ENCODE results near the gene TUFM.
A peak's percentile ranks its signal among the peaks of the same experiment; 100 is the strongest.
"Not testable (repeated sequence)": the region's sequence is repeated elsewhere in the genome, so short reads cannot be mapped to it uniquely, and the experiment has no call there.

TUFM gene

DNA sequence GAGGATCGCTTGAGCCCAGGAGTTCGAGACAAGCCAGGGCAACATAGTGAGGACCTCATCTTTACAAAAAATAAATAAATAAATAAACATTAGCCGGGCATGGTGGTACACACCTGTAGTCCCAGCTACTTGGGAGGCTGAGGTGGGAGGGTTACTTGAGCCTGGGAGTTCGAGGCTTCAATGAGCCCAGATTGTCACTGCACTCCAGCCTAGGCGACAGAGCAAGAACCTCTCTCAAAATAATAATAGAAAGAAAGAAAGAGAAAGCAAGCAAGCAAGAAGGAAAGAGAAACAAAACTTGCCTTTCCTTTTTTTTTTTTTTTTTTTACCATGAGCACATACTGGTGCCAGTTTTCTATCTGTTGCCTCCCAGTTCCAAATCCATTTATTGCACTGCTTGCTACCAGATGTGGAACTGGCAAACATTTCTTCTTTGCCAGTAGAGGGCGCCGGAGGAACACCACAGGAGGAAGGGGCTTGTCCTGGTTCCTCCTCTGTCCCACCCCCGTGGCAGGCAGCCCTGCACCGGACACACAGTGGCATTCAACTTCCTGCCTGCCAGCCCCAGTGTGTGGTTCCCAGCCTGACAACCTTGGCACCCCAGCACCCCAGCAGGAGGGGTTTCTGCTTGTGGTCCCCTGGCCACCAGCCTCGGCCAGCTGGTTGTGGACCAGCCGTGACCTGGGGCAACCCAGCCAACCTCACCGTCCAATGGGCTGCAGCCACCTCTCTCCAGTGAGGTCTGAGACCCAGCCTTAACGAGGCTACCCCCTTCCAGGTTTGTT lies 43.7 kb downstream of the TUFM start:
- peak overlapping the region; percentile 27 for H3K4me3 ChIP-seq (ENCODE audit: low read depth, low read length)
- TF ChIP-seq, protein P1, sequence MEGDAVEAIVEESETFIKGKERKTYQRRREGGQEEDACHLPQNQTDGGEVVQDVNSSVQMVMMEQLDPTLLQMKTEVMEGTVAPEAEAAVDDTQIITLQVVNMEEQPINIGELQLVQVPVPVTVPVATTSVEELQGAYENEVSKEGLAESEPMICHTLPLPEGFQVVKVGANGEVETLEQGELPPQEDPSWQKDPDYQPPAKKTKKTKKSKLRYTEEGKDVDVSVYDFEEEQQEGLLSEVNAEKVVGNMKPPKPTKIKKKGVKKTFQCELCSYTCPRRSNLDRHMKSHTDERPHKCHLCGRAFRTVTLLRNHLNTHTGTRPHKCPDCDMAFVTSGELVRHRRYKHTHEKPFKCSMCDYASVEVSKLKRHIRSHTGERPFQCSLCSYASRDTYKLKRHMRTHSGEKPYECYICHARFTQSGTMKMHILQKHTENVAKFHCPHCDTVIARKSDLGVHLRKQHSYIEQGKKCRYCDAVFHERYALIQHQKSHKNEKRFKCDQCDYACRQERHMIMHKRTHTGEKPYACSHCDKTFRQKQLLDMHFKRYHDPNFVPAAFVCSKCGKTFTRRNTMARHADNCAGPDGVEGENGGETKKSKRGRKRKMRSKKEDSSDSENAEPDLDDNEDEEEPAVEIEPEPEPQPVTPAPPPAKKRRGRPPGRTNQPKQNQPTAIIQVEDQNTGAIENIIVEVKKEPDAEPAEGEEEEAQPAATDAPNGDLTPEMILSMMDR (IDR thresholded peaks at IDR 0.05; ENCODE audit: low read depth, low read length, missing control alignments) = peak; percentile 60
- DNase-seq; H3K27ac ChIP-seq; in situ Hi-C loops (cut with HindIII; ENCODE audit: low pct_ligation_motif_present, low sequenced_read_pairs); H3K36me3 ChIP-seq (replicated peaks); H3K27me3 ChIP-seq (replicated peaks): not testable (repeated sequence)

Data from brain microvascular endothelial cell (primary cell).